HT-29 (cell line): ENCODE measurements around the gene RARB. TPM values are rescaled to one million over a fixed set of nuclear protein-coding genes. Genes with fewer than 3 reads are reported as not detected.

ENCODE experiments used
- DNase-seq: peaks from one replicate; pipeline ENCODE4 v3.0.0-alpha.2; 2015; ENCODE audit warnings: low spot score
- total RNA-seq: library from RNA; depleted of rRNA; stranded (reverse); fragments of >200 nt; shearing (Covaris generic); gene quantifications from 2 replicates; pipeline ENCODE4 v1.2.3, GENCODE V29; 2014

The RARB gene
- total RNA-seq, 1 experiment from 2014 or later: not detected

DNA sequence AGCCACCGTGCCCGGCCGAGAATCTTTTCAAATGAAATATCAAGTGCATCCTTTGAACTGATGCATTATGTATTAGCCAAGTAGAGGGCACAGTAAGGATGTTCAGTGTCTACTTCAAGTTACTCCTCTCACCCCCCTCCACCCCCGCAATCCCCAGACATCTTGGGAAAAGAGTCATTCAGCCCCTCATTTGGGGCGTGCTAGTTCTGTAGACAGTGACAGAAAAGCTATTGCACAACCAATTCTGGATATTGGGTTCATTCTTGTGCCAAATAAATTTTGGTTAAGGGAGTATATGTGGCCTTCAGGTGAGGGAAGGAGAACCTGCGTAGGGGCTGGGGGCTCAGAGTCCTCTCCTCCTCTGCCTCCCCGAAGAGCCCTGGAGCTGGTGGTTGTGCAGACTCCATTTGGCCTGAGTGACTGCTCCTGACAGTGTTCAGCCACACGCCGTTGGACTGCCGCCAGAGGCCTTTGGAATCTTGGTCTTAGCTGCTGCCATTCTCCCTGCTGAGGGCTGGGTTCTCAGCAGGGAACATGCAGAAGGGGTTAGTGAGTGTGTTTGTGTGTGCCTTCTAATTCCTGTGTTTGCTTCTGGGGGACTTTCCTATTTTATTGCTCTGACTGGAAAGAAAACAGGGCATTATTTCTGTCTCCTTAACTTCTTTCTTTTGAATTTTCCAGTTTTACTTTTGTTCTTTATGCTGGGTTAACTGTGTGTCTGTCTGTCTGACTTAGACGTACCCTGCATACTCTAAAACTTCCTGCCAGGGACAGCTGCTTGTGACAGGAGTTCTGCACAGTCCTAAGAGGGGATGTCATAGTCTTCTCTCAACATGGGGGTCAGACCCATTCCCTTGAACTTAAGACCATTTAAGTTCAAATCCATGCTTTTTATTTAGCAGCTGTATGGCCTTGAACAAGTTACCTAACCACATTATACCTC, 21.0 kb downstream of the RARB start:
- peak; percentile 16 for DNase-seq

DNA sequence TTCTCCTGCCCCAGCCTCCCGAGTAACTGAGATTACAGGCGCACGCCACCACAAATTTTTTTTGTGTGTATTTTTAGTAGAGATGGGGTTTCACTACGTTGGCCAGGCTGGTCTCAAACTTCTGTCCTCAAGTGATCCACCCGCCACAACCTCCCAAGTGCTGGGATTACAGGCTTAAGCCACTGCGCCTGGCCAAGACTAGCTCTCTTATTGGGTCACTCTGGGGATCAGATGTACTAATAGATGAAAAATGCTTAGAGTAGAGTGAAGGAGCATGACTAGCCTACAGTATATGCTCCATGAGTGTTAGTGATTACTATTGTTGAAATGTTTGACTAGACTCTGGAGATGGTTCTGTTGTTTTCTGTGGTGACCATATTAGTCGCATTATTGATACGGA, 21.8 kb downstream of the RARB start:
- no peak for DNase-seq

GRCh38 chr3:25452192-25452591, 24.1 kb downstream of the RARB start:
- DNase-seq: no peak

DNA sequence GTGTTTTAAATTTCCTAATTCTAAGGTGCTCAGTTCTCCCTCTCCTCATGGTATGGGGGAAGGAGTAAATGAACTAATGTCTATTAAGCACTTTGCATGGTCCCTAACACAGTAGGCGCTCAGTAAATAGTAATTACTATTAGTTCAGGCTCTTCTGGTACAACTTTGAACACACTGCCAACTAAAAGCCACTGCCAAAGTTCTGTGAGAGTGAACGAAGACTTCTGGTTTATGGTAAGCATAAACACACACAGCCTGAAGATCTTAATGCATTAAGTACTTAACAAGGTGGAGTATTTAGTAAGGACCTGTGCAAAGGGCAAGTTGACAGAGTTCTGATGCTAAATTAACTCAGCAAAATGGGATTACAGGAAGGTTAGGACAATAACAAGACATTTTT, 24.7 kb downstream of the RARB start:
- no peak for DNase-seq

DNA sequence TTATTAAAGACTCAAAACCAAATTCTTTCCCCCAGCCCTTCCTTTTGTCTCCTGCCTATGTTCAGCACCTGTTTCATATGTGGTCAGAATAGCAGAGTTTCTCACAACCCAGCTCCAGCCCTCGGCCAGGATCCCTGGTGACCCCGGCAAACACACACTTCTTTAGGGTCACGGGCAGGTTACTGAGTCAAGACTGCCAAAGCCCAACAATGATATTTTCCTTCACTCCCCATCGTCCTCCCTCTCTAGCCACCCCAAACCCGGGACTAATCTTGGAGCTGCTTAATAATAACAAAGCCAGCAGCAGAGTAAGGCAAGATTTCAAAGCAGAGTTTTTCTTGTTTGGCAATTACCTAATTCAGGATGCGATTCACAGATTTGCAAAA, 25.5 kb downstream of the RARB start:
- DNase-seq: no peak

- no peak for DNase-seq
Measured at GRCh38 chr3:25454005-25454927, 26.2 kb downstream of the RARB start.

DNA sequence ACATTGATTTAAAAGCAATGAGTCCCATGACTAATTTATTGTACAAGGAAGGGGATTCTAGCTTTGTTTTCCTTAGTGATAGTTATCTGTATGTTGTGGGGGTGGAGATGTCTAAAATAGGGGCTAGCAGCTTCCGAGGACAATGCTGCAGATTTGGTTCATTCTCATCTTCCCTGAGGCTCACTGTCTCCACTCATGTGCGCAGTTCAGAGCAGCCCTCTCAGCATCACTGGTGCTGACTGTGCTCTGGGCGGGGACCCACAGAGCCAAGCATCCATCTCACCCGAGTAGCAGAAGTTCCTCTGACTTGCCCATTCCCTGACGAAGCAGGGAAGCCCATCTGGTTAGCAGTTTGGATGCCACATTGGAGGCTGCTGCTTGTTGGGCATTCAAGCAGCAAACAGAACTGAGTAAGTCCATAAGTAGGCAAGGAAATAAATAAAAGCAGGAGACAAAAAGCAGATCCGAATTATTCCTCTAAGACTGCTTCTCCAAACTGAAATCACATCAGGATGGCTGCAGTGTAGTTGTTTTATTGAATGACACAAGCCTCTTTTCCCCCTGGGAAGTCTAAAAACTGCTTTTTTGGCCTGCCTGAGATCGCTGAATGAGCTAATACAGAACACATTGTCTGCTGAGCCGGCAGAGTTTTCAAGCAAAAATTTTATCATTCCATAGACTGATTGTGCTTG, 27.5 kb downstream of the RARB start:
- DNase-seq: no peak

- DNase-seq: no peak
Measured at GRCh38 chr3:25456723-25457670, 28.9 kb downstream of the RARB start.

DNA sequence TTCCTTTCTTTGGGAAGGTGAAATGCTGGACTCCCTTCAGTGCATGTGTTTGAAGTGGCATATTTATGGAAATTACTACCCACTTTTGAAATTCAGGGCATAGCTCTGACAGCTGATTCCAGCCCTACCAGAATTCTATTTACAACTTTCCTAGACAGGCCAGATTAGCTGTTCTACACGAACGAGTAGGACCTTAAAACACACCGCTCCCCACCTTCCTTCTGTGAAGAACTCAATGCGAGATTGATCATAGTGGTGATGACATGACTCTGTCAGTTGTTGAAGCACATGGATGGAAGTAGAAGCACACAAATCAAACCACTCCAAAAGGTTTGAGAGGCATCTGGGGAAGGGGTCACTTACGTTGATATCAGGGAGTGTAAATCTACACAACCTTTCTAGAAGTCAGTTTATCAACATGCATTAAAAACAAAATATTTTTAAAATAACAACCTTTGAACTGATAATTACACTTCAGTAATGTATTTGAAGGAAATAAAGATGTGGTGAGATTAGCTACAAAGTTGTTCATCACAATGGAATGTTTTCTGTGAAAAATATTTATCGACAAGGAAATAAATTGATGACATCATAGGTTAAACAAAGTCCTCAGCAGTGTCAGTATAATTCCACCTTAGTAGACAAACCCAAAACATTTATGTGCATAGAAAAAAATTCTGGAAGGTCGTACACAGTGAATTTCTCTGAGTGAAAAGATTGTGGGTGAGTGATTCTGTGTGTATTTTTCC, 29.8 kb downstream of the RARB start:
- DNase-seq: peak; percentile 7

DNA sequence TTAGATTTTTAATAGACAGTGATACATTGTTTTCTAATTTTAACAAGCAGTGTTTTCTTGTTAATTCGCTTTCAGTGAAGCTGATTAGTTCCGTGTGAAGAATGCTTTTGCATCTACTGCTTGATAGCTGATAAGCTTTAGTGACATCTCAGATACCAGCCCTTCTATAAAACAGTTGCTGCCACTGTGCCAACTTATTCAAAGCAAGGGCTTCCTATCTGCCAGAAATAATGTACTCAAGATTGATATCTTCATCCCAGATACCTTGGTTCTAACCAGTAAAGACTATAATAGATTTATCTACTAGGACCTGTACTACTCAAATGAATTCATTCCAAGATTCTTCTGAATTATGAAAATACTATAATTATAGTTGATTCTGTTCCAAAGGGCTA, 30.4 kb downstream of the RARB start:
- no peak for DNase-seq

GRCh38 chr3:25460751-25461150, 32.7 kb downstream of the RARB start:
- no peak for DNase-seq

DNA sequence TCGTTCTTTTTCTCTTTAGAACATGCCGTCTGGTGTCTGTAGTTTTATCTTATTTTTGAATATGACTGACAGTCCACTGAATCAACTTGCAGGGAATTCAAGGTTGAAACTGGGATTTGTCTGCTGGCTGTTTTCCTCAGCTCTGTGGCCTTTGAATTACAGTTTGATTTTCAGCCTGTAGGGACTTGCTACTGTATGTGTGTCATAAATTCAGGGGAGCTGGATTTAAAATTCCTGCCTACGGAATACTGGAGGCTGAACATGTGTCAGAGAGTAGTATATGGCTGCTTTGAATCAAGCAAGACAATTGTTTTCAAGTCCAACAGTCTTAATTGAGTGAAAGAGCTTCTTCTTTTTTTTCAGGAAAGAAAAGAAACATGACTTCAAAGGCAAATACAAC, 33.9 kb downstream of the RARB start:
- DNase-seq: no peak

- no peak for DNase-seq
Measured at GRCh38 chr3:25462495-25462894, 34.4 kb downstream of the RARB start.

DNA sequence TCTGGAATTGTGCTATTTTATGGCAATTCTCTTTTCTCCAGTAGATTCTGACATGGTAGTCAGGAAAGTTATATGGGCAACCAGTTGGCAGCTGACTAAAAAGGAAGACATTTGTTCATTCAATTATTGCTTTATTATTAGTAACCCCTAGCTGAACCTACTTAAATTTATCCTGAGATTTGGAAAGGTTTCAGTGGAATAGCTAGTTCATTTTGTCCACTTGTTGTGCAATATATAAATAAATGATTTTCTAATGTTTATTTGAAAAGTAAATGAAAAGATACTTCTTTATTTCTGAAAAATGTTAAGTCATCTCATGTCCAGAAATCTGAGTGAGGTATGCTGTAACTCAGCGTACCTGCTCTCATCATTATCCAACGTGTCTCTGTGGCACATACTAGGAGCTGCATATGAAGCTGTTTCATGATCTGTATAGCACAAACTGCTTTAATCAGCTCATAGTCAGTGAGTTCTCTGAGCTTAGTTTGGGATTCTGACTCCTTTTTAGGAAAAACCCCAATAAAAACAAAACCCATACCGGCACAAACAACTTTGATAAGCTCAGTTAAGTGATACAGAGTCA, 35.9 kb downstream of the RARB start:
- DNase-seq: no peak

DNA sequence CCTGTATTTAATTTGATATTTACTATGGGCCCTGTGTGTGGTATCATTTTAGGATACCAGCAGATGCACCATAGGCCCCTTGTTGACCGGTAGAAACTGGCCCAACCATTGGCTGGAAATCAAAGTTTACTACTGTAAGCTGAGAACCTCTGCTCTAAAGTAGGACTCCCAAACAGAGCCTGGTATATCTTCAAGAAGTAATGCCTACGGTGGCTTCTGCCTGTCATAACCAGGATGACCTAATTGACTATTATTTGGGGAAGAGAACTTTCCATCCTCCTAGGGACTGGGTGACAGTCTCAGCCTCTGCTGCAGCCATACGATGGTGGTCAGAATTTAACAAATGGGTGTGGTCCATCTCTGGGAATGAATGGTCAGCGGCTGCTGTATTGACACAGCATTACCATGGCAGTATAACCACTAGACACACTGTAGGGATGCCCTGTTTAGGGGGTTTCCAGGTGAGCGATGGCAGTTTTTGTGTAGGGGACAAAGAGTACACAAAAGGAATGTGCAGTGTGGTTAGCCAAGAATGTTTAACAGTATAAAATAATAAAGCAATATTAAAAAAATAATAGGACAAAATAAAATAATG, 37.3 kb downstream of the RARB start:
- no peak for DNase-seq

DNA sequence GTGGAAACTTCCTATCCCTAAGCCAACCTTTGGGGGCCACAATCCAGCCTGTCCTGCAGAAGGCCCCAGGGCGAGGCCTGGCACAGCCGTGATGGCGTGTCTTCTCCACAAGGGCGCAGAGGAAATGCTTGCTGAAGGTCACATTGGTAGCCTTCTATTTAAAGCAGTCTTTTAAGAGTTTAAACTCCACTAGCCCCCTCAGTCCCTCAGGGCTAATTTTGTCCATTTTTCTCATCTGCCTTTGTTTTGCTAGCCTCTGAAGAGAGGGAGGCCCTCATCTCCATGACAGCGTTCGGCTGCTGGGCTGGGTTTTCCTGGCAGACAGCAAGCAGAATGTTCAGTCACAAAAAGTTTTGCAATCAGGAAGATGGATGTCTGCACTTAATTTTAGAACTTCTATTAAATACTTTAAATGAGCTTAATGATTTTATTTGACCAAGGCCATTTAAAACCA, 40.8 kb downstream of the RARB start:
- no peak for DNase-seq

DNA sequence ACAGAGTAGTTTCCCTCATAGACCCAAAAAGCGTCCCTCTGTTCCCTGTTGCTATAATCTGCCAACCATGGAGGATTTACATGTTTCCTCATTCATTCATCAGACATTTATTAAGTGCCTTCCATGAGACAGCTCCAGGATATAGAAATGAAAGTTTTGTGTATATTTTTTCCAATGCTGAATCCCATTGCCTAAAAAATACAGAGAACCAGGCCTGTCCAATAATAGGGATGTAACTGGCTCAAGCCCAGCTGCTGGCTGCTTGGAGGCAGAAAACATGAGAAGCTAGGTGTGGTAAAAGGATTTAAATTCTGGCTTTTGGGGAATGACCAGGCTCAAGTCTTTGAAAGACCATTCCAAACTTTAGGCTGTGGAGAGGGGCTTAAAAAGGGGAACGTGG, 41.5 kb downstream of the RARB start:
- DNase-seq: no peak

DNA sequence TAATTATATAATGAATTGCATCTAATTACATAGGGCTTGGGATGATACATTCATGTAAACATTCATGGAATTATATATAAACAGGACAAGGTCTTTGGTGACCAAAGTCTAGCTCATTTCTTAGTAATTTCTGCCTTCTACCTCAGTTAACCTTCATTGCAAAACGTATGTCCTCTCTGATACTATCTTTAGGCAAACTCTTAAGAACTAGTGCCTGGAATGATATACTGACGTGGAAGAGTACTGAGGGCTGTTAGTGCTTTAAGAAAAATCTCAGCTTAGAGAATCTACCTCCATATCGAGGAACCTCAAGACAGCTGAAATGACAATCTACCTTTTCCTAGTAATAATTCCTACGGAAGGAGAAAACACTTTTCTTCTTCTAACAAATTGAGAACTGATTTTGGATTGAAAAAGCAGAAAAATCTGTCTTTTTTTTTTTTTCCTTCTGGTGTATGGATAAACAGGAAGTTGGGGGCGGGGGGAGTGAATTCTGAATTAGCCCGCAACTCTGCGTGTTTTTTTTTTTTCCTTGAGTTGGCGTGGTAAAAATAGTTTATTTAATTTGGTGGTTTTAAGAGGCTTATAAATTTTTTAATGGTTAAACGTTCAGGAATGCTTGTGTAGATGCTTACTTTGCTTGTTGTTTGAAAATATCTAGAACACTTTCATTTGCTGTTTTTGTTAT, 43.2 kb downstream of the RARB start:
- DNase-seq: no peak

DNA sequence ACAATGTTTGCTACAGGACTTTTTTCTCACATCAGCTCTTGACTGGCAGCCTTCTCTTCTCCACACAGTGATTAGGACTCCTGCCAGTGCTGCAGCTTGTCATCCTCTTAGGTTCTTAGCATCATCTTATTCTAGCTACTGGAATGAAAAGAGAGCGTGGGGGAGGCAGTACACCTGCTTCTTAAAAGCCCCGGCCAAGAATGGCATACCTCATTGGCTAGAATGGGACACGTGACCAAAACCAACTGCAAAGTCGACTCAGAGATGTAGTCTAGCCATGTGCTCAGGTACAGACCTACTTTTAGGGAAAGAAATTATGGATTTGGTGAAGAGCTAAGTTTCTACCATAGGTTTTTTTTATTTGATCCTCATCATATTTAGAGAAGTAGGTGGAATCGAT, 44.1 kb downstream of the RARB start:
- DNase-seq: no peak
